ENCODE data around the gene BAX. TPM values are rescaled to one million over a fixed set of nuclear protein-coding genes. Genes with fewer than 3 reads are reported as not detected.

The BAX gene
- total and polyA plus RNA-seq, 9 of the 15 experiments (the other 6 are each of a cell fraction or from before 2014, with no cell fraction given) = 3.2 to 95.4 (median 44.5) TPM

DNA sequence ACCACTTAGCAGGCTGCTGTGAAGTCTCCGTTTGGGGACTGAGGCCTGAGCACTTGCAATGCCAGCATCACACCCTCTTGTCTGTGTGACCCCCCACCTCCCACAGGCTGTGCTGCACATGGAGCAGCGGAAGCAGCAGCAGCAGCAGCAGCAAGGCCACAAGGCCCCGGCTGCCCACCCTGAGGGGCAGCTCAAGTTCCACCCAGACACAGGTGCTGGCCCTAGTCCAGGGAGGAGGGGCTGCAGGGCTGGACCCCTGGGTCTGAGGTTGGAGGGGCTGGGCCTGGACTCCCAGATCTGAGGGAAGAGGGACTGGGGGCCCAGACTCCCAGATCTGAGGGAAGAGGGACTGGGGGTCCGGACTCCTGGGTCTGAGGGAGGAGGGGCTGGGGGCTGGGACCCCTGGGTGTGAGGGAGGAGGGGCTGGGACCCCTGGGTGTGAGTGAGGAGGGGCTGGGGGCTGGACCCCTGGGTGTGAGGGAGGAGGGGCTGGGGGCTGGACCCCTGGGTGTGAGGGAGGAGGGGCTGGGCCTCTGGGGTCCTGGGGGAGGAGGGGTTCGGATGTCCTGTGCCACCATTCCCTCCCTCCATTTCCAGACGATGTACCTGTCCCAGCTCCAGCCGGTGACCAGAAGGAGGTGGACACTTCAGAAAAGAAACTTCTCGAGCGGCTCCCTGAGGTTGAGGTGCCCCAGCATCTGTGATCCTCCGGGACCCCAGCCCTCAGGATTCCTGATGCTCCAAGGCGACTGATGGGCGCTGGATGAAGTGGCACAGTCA, 32.8 kb upstream of the BAX start:
- POLR2A ChIA-PET = interaction anchor here (0.7 to 3.5 kb wide), 5 partner anchors 11 to 49 kb away, joined by 3 to 19 read pairs (median 8); partner anchors contain the start of gene DHDH
- 0 out of 4 replicates have a peak overlapping the region, but pooled peaks of 1 of the 2 experiments have one; percentile 5 for H3K9ac ChIP-seq (ENCODE audit: insufficient read depth in 1 of 2, low read depth in 2 of 2, low read length in 2 of 2)
- no peak for FAIRE-seq

More for the DNA sequence above, 32.8 kb upstream of the BAX start:
- Histone ChIP-seq H3K79me2 (ENCODE audit: control insufficient read depth, insufficient read depth, low read length) (no peaks in the 10 kb centered on the region), H3K9me3 (replicated peaks; ENCODE audit: control insufficient read depth, insufficient read depth, low read depth, low read length) (no peaks in the 10 kb centered on the region), H3K4me2 (ENCODE audit: insufficient read depth, low read length) (no peak overlapping the region), H3K36me3 (ENCODE audit: control insufficient read depth, insufficient read depth, low read length) (peaks cover 56% of the 10 kb centered on the region; the same call in 2 of the 3 replicates), H3K9me1 (ENCODE audit: control insufficient read depth, insufficient read depth, low read length) (no peaks in the 10 kb centered on the region), H3K4me1 (replicated peaks in 1 of 2; ENCODE audit: control insufficient read depth in 2 of 2, insufficient read depth in 2 of 2, low read length in 2 of 2) (peaks cover 7 to 13% of the 10 kb centered on the region in 2 experiments; a peak in 4 of 5 replicates), H3K27ac (ENCODE audit: extremely low read depth, low read depth, low read length) (no peak overlapping the region), H3K27me3 (ENCODE audit: control insufficient read depth in 2 of 2, insufficient read depth in 2 of 2, low read length in 2 of 2) (no peaks in the 10 kb centered on the region), H2AFZ (ENCODE audit: low read depth, low read length) (no peak overlapping the region), H3K4me3 (no peak overlapping the region), H4K20me1 (replicated peaks; ENCODE audit: control insufficient read depth, insufficient read depth, low read length) (no peaks in the 10 kb centered on the region)
- BruUV-seq (replicated peaks) = no TSS peak
- CTCF ChIA-PET (ENCODE audit: low intra/inter-chr PET ratio) = no interaction called here
- no peak for DNase-seq (ENCODE audit: extremely low read depth in 1 of 4, low spot score in 3 of 4)
- no peak for TF ChIP-seq ATF2 (CRISPR knock-in tag; IDR thresholded peaks at IDR 0.05)
- peak; percentile 65 for TF ChIP-seq POLR2G (IDR thresholded peaks at IDR 0.05; ENCODE audit: low read depth, low read length)
- no peak for TF ChIP-seq TEAD4 (IDR thresholded peaks at IDR 0.05; ENCODE audit: low read length)
- no peak for TF ChIP-seq TEAD4 (CRISPR knock-in tag; IDR thresholded peaks at IDR 0.05; ENCODE audit: borderline replicate concordance)
- TF ChIP-seq, protein P1, sequence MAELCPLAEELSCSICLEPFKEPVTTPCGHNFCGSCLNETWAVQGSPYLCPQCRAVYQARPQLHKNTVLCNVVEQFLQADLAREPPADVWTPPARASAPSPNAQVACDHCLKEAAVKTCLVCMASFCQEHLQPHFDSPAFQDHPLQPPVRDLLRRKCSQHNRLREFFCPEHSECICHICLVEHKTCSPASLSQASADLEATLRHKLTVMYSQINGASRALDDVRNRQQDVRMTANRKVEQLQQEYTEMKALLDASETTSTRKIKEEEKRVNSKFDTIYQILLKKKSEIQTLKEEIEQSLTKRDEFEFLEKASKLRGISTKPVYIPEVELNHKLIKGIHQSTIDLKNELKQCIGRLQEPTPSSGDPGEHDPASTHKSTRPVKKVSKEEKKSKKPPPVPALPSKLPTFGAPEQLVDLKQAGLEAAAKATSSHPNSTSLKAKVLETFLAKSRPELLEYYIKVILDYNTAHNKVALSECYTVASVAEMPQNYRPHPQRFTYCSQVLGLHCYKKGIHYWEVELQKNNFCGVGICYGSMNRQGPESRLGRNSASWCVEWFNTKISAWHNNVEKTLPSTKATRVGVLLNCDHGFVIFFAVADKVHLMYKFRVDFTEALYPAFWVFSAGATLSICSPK (IDR thresholded peaks at IDR 0.05; ENCODE audit: borderline replicate concordance) = no peak
- TF ChIP-seq ZBTB7A (IDR thresholded peaks at IDR 0.05; ENCODE audit: borderline replicate concordance, control insufficient read depth, low read depth, low read length) = peak; percentile 31; the same call in 1 of the 2 replicates
- 0 out of 2 replicates have a peak, but pooled peaks have one; percentile 16 for TF ChIP-seq MYNN (IDR thresholded peaks at IDR 0.05)
- TF ChIP-seq MYNN (CRISPR knock-in tag; IDR thresholded peaks at IDR 0.05) = no peak
- TF ChIP-seq RBFOX2 (IDR thresholded peaks at IDR 0.05; ENCODE audit: low read depth, low read length) = 0 out of 2 replicates have a peak, but pooled peaks have one; percentile 45
- 0 out of 2 replicates have a peak, but pooled peaks have one; percentile 43 for TF ChIP-seq SUPT5H (IDR thresholded peaks at IDR 0.05)
- TF ChIP-seq TAF7 (tag; IDR thresholded peaks at IDR 0.05) = no peak
- TF ChIP-seq HNRNPK (IDR thresholded peaks at IDR 0.05; ENCODE audit: low read depth, low read length, poor library complexity, severe bottlenecking) = no peak
- no peak for TF ChIP-seq ZNF780A (CRISPR knock-in tag; IDR thresholded peaks at IDR 0.05)
- peak; percentile 58 for TF ChIP-seq RBM22 (IDR thresholded peaks at IDR 0.05; ENCODE audit: low read depth, low read length, poor library complexity, severe bottlenecking)
- TF ChIP-seq NR3C1 (CRISPR knock-in tag; IDR thresholded peaks at IDR 0.05) = no peak
- TF ChIP-seq PTBP1 (IDR thresholded peaks at IDR 0.05; ENCODE audit: low read depth, low read length) = no peak
- TF ChIP-seq POLR2B (IDR thresholded peaks at IDR 0.05; ENCODE audit: low read depth, partially characterized antibody) = peak; percentile 54
- in situ Hi-C loops (cut with MboI) (no loop called here), intact Hi-C loops (cut with micrococcal nuclease) (no loop called here)
- 100% methylated on average over 6 of the region's 12 CpGs for WGBS (ENCODE audit: insufficient coverage, low coverage, missing lambda C conversion rate)
- no peak for ATAC-seq
